Left lung (tissue), 10 donors: ENCODE results near the gene MKNK1. TPM values are rescaled to one million over a fixed set of nuclear protein-coding genes. Genes with fewer than 3 reads are reported as not detected.

Source experiments
- ATAC-seq: fragments of 200-7000 bp; cut with Tn5 transposase; one replicate; pipeline ENCODE4 v1.9.1; 2020; ENCODE audit warnings: moderate library complexity
- DNase-seq, 4 donors: peaks; one replicate each; pipeline ENCODE4 v3.0.0-alpha.2; 2013 to 2020
- H3K27ac ChIP-seq, 2 donors: fragments of 200-600 bp; sonication (generic) in 1 of 2; one replicate each; pipeline versions ENCODE4 v1.5.0 to v1.8.0; 2020 to 2021
- H3K27me3 ChIP-seq, 2 donors: fragments of 200-600 bp; sonication (generic) in 1 of 2; one replicate each; pipeline versions ENCODE4 v1.5.0 to v1.8.0; 2020 to 2021
- H3K36me3 ChIP-seq, 2 donors: fragments of 200-600 bp; sonication (generic) in 1 of 2; one replicate each; pipeline versions ENCODE4 v1.5.0 to v1.8.0; 2020 to 2021
- H3K4me1 ChIP-seq, 2 donors: fragments of 200-600 bp; one replicate each; pipeline ENCODE4 v1.8.0; 2021
- H3K4me3 ChIP-seq, 2 donors: fragments of 200-600 bp; sonication (generic) in 1 of 2; one replicate each; pipeline versions ENCODE4 v1.5.0 to v1.8.0; 2020 to 2021; ENCODE audit warnings: mild to moderate bottlenecking in 1 of 2
- H3K9me3 ChIP-seq, 2 donors: fragments of 200-600 bp; sonication (generic) in 1 of 2; one replicate each; pipeline versions ENCODE4 v1.5.0 to v1.8.0; 2020 to 2021
- intact Hi-C, 2 donors: fragments of 100-400 bp; cut with DNase I; formaldehyde crosslinking; loops; one replicate each; pipeline versions ENCODE4 v1.11.2 to v1.14.2; 2022
- polyA plus RNA-seq, 6 donors: library from polyadenylated mRNA; unstranded; fragments of 120-200 nt; gene quantifications; one replicate each; pipeline ENCODE4 v1.2.1, GENCODE V29; 2013; ENCODE audit not compliant: insufficient read length in 6 of 6
- total RNA-seq, 2 donors: library from RNA; stranded (reverse); fragmentation: NEBNext Ultra II Directional; extraction: Animal tissue kit (Norgen Biotek cat#: 25700); gene quantifications; one replicate each; pipeline ENCODE4 v1.2.1, GENCODE V29; 2021
- TF ChIP-seq, protein P1 (sequence below), 2 donors: fragments of 200-600 bp; sonication (generic) in 1 of 2; IDR thresholded peaks; one replicate each; pipeline versions ENCODE4 v1.5.0 to v1.8.0; 2021; ENCODE audit warnings: antibody characterized with exemption in 2 of 2
- donor health status: DM: no; HTN: yes; CAD: no.
- donor health status: DM: no; HTN: no; CAD: no.

Gene MKNK1
- total and polyA plus RNA-seq, 8 donors = 42.2 to 96.0 (median 51.4) TPM

DNA sequence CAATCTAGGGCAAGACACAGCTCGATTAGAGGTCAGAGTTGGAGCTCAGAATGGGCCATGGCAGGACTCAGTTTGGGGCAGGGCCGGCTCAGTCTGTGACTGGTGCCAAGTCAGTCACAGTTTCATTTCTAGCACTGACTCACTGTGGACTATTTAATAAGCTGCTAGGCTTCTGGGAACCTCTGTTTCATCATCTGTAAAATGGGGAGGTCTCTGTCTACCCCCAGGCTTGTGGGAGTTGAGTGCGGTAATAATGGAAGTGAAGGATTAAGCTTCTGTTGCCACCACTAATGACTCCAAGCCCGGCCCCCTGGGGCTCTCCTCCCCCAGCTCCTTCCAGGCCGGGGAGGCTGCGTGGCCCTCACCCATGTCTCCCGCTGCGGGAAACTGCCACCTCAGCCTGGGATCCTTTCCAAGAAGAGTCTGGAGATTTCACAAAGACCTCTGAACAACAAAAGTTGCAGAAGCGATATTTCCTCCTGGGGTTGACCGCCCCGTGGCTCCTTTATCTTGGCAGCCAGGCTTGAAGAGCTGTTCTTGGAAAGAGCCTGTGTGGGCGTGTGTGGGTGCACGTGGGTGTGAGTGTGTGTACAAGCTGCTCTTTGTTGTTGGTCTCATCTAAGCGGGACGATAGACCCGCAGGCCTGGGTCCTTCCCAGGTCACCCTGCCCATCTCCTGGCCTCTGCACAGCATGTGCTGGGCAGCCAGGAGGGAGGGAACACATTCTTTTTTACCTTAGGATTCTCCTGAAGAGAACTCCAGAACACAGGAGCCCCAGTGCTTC, 81.7 kb downstream of the MKNK1 start:
- DNase-seq = peak; percentile 29 to 81 (median 74)
- TF ChIP-seq, protein P1, sequence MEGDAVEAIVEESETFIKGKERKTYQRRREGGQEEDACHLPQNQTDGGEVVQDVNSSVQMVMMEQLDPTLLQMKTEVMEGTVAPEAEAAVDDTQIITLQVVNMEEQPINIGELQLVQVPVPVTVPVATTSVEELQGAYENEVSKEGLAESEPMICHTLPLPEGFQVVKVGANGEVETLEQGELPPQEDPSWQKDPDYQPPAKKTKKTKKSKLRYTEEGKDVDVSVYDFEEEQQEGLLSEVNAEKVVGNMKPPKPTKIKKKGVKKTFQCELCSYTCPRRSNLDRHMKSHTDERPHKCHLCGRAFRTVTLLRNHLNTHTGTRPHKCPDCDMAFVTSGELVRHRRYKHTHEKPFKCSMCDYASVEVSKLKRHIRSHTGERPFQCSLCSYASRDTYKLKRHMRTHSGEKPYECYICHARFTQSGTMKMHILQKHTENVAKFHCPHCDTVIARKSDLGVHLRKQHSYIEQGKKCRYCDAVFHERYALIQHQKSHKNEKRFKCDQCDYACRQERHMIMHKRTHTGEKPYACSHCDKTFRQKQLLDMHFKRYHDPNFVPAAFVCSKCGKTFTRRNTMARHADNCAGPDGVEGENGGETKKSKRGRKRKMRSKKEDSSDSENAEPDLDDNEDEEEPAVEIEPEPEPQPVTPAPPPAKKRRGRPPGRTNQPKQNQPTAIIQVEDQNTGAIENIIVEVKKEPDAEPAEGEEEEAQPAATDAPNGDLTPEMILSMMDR (IDR thresholded peaks at IDR 0.05) = no peak
- H3K9me3 ChIP-seq = no peaks in the 10 kb centered on the region
- peak; percentile 64 for ATAC-seq
- H3K4me1 ChIP-seq = peaks cover 11 to 22% of the 10 kb centered on the region in 2 donors
- H3K4me3 ChIP-seq = no peak overlapping the region
- no peaks in the 10 kb centered on the region for H3K36me3 ChIP-seq
- intact Hi-C loops = no loop called here
- peak overlapping the region; percentile 13 to 33 for H3K27ac ChIP-seq
- H3K27me3 ChIP-seq = peaks cover 0 to 65% of the 10 kb centered on the region in 2 donors

- H3K4me1 ChIP-seq = peaks cover 15 to 22% of the 10 kb centered on the region in 2 donors
- H3K36me3 ChIP-seq = no peaks in the 10 kb centered on the region
- TF ChIP-seq, protein P1 (IDR thresholded peaks at IDR 0.05) = no peak
- intact Hi-C loops = no loop called here
- ATAC-seq (no peak), DNase-seq (peak in 1 of 4 donors; percentile 24)
- peaks cover 0 to 65% of the 10 kb centered on the region in 2 donors for H3K27me3 ChIP-seq
- no peaks in the 10 kb centered on the region for H3K9me3 ChIP-seq
- no peak overlapping the region for H3K4me3 ChIP-seq
- H3K27ac ChIP-seq = no peak overlapping the region
Measured at GRCh38 chr1:46521414-46521813, 82.7 kb downstream of the MKNK1 start.

GRCh38 chr1:46520063-46520911, 83.8 kb downstream of the MKNK1 start:
- H3K27me3 ChIP-seq = peaks cover 0 to 62% of the 10 kb centered on the region in 2 donors
- TF ChIP-seq, protein P1 (IDR thresholded peaks at IDR 0.05) = no peak
- H3K4me3 ChIP-seq = no peak overlapping the region
- peaks cover 17 to 22% of the 10 kb centered on the region in 2 donors for H3K4me1 ChIP-seq
- no peak overlapping the region for H3K27ac ChIP-seq
- H3K9me3 ChIP-seq = no peaks in the 10 kb centered on the region
- intact Hi-C loops = no loop called here
- DNase-seq (peak in 3 of 4 donors; percentile 58 to 80 (median 59)), ATAC-seq (peak; percentile 15)
- no peaks in the 10 kb centered on the region for H3K36me3 ChIP-seq

DNA sequence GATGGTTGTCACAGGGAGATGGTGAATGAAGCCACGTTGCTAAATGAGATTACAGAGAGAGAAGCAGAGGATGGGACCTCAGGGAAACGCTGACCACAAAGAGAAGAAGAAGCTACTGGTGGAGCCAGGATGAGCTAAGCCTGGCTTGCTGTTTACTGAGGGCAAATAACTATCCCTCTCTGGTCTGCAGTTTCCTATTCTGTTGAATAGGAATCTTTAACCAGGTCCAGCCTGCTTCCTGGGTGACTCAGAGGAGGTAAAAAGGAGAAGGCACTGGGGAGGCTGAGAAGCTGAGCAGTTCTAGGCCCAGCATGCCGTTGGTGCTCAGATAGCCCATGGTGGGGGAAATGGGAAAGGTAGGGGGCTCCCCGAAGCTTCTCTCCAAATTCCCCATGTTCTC, 84.9 kb downstream of the MKNK1 start:
- Histone ChIP-seq H3K4me3 (no peak overlapping the region), H3K9me3 (no peaks in the 10 kb centered on the region), H3K27ac (no peak overlapping the region), H3K36me3 (no peaks in the 10 kb centered on the region), H3K27me3 (peaks cover 0 to 53% of the 10 kb centered on the region in 2 donors), H3K4me1 (peaks cover 17 to 22% of the 10 kb centered on the region in 2 donors)
- TF ChIP-seq, protein P1 (IDR thresholded peaks at IDR 0.05) = no peak
- ATAC-seq = no peak
- intact Hi-C loops = no loop called here
- DNase-seq = peak in 1 of 4 donors; percentile 11
